GM18873 (cell line): ENCODE data around the gene ZP1.

ENCODE experiments used
- ATAC-seq: cut with Tn5 transposase; IDR thresholded peaks from one replicate; pipeline ENCODE4 v1.9.1; 2021; ENCODE audit warnings: mild to moderate bottlenecking, moderate library complexity, moderate number of reproducible peaks; ENCODE audit not compliant: unreplicated experiment, low FRiP score

Gene ZP1

GRCh38 chr11:60858731-60859464 lies 8.4 kb upstream of the ZP1 start:
- ATAC-seq: no peak

GRCh38 chr11:60859616-60860250 lies 7.6 kb upstream of the ZP1 start:
- no peak for ATAC-seq

- ATAC-seq: no peak
Observed at GRCh38 chr11:60860943-60861342, 6.4 kb upstream of the ZP1 start.

GRCh38 chr11:60862171-60862570 lies 5.2 kb upstream of the ZP1 start:
- no peak for ATAC-seq

GRCh38 chr11:60863550-60864521 lies 3.5 kb upstream of the ZP1 start:
- no peak for ATAC-seq

- ATAC-seq: no peak
Observed at GRCh38 chr11:60864856-60865513, 2.4 kb upstream of the ZP1 start.

GRCh38 chr11:60867871-60868681 lies 734 bp downstream of the ZP1 start:
- no peak for ATAC-seq

- ATAC-seq: no peak
Observed at GRCh38 chr11:60868682-60869450, 1.5 kb downstream of the ZP1 start.

GRCh38 chr11:60869451-60869825 lies 2.1 kb downstream of the ZP1 start:
- ATAC-seq: no peak

- no peak for ATAC-seq
Observed at GRCh38 chr11:60870276-60870675, 2.9 kb downstream of the ZP1 start.

- no peak for ATAC-seq
Observed at GRCh38 chr11:60870733-60871377, 3.5 kb downstream of the ZP1 start.

GRCh38 chr11:60871378-60872061 lies 4.2 kb downstream of the ZP1 start:
- no peak for ATAC-seq

- ATAC-seq: no peak
Observed at GRCh38 chr11:60872124-60872960, 5.0 kb downstream of the ZP1 start.

GRCh38 chr11:60872961-60873524 lies 5.7 kb downstream of the ZP1 start:
- ATAC-seq: no peak

- no peak for ATAC-seq
Observed at GRCh38 chr11:60873533-60873932, 6.2 kb downstream of the ZP1 start.

- no peak for ATAC-seq
Observed at GRCh38 chr11:60874421-60875365, 7.4 kb downstream of the ZP1 start.
